Activated gamma-delta T cell treated with Interleukin-2 at 50 U/mL for 16 hours (primary cell): ENCODE data around the gene GRIK5.
"Not testable (repeated sequence)": the region's sequence is repeated elsewhere in the genome, so short reads cannot be mapped to it uniquely, and the experiment has no call there.

Experiments
- DNase-seq: peaks from one replicate; pipeline ENCODE4 v3.0.0-alpha.2; 2020

GRIK5 gene

DNA sequence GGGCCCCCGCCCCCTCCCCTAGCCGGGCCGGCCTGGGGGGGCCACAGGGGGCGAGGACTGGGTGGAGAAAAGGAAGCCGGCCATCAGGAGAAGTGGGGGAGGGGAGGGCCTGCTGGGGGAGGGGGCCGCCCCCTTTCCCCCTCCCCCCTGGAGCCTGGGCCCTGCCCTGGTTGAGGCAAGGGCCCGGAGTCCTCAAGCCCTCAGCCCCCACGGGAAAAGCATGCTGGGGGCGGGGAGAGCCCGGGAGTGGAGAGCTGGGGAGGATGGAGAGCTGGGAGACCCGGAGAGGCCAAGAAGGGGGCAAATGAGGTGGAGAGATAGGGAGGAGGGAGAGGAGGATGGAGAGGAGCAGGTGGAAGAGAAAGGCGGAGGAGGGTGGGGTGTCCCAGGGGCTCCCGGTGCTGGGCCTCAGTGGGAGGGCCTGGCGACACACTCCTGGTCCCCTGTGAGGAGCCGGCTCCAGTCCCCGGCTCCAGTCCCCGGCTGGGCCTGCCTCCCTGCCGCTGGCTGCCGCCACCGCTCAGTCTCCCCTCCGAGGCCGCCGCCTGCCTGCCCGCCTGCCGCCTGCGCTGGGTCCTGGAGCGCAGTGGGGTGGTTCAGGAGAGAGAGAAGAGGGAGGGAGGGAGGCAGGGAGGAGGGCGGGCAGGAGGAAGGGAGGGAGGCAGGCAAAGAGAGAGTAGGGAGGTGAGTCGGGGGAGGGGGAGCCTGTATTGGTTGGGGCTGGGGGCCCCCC lies at the start of gene GRIK5:
GRIK5 (minus strand) TSS at position 588 of the 733 bp plus-strand sequence. CDS start 4,436 bp downstream, outside the sequence.
- DNase-seq: no peak

DNA sequence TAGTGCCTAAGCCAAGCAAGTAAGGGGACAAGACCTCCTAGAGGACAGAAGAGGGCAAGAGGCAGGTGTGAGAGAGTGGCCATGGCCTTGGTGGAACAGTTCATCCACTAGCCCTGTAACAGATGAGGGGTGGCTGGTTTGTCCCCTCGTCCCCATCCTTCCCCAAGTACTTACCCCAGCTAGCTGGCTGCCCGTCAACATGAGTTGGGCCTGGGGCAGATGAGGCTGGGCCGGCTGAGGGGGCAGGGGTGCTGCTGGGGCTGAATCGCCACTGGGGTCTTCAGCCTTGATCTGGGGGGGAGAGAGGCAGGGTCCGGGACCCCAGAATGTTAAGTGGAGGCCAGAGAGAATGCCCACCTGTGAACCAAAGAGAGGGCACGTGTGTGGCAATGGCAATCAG lies 47.1 kb upstream of the GRIK5 start:
- no peak for DNase-seq

- DNase-seq: no peak
Observed at GRCh38 chr19:42116308-42117075, 46.5 kb upstream of the GRIK5 start.

- no peak for DNase-seq
Observed at GRCh38 chr19:42115705-42116104, 45.7 kb upstream of the GRIK5 start.

- DNase-seq: no peak
Observed at GRCh38 chr19:42115219-42115618, 45.2 kb upstream of the GRIK5 start.

- no peak for DNase-seq
Observed at GRCh38 chr19:42114412-42114811, 44.4 kb upstream of the GRIK5 start.

GRCh38 chr19:42113641-42114348 lies 43.8 kb upstream of the GRIK5 start:
- no peak for DNase-seq

DNA sequence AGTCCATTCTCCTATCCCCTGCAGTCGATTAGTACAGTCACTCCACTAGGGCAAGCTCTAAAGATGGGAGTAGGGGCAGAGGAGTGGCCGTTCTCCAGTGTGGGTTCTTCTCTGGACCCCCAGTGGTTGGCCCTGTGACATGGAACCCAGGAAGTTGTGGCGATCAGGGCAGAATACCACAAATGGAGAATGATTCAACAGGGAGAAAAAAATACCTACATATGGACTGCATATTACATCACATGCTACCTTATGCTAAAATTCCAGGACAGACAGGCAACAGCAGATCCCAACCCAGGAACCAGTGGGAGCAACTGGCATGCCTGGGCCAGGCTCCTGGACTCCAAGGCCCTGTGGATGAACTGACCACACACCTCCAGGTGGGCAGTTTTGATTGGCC lies 41.8 kb upstream of the GRIK5 start:
- no peak for DNase-seq

GRCh38 chr19:42111384-42111783 lies 41.4 kb upstream of the GRIK5 start:
- no peak for DNase-seq

DNA sequence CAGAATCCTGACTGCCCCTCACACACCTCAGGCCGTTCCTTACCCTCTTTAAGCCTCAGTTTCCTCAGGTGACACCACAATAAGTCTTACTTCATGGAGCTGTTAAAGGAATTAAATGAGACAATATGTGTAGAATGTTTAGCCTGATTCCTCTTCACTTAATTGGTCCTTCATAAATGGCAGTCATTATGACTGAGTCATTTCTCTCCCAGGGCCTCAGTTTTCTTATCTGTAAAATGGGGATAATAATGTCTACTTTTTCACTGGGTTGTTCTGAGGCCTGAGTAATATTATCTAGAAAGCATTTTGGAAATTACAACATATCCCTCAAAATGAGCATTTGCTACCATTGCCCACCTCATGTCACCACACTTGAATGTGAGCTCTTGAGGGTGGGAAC lies 40.7 kb upstream of the GRIK5 start:
- DNase-seq: no peak

DNA sequence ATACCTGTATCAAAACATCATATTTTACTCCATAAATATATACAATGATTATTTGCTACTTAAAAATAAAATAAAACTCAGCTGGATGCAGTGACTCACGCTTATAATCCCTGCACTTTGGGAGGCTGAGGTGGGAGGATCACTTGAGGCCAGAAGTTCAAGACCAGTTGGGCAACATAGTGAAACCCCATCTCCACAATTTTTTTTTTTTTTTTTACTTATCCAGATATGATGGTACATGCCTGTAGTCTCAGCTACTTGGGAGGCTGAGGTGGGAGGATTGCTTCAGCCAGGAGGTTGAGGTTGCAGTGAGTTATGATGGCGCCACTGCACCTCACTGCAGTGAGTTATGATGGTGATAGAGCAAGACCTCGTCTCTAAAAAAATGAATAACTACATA lies 39.9 kb upstream of the GRIK5 start:
- DNase-seq: no peak

GRCh38 chr19:42108527-42109389 lies 38.8 kb upstream of the GRIK5 start:
- DNase-seq: peak; percentile 92

DNA sequence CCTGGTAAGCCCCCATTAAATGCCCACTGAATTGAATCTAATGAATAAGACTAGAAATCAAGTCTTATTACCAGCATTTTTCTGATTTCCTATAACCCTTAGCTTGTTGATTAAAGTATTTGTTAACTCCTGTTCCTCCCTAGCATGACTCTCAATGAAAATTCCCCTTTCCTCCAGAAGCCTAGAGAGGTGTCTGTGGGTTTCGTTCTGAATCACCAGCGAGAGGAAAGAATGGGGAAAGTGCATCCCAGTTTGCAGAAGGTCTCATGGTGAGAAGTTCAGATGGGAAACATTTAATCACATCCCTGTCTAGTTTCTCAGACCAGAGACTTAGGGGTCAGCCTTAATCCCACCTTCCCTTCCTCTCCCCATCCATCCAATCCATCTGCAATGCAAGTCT lies 35.4 kb upstream of the GRIK5 start:
- no peak for DNase-seq

- DNase-seq: no peak
Observed at GRCh38 chr19:42102877-42103276, 32.9 kb upstream of the GRIK5 start.

GRCh38 chr19:42100241-42100640 lies 30.2 kb upstream of the GRIK5 start:
- DNase-seq: not testable (repeated sequence)

DNA sequence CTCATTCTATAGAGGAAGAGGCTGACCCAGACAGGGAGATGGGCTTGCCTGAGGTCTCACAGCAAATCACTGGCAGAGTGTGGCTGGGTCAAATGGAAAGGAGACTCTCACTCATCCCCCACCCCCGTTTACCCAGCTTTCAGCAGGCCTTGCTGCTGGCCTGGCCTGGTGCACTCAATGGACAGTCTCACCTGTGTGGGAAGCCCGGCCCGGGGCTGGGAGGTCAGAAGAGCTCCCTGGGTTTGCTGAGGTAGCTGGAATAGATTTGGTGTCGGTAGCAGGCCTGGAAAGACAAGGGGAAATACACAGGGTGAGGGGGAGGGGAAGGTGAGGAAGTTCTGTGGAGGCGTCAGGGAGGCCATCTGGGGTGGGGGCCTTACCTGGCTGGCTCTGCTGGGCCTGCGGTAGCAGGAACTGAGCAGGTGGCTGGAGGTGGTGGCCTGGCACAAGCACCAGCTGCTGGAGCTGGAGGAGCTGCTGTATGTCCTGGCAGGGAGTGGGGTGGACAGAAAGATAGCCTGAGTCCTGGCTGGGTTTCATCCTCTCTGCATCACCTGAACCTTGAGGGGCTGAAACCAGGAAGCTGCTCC lies 29.4 kb upstream of the GRIK5 start:
- no peak for DNase-seq

- no peak for DNase-seq
Observed at GRCh38 chr19:42098781-42099180, 28.8 kb upstream of the GRIK5 start.

GRCh38 chr19:42097461-42097860 lies 27.5 kb upstream of the GRIK5 start:
- DNase-seq: no peak

DNA sequence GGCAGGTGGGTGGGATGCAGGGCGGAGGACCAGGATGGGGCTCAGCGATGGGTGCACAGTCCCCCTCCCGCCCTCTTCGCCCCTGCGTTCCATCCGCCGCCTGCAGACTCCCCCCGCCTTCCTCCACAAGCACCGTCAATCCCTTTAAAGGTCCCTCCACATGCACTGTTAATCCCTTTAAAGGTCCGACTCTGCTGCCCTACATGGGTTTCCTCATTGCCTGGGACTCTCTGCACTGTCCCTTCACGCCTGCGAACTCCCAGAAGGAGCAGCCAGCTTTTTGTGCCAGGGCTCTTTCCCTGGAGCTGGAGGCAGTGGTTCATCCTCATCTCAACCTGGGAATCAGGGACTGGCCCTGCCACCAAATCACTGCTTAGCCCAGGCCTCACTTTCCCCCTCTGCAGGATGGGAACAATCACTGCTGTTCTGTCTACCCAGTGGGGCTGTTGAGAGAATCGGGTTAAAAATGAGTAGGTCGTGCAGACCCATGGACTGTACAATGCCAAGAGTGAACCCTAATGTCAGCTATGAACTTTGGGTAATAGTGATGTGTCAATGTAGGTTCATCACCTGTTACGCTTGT lies 26.3 kb upstream of the GRIK5 start:
- DNase-seq: no peak

GRCh38 chr19:42095814-42096230 lies 25.8 kb upstream of the GRIK5 start:
- no peak for DNase-seq

DNA sequence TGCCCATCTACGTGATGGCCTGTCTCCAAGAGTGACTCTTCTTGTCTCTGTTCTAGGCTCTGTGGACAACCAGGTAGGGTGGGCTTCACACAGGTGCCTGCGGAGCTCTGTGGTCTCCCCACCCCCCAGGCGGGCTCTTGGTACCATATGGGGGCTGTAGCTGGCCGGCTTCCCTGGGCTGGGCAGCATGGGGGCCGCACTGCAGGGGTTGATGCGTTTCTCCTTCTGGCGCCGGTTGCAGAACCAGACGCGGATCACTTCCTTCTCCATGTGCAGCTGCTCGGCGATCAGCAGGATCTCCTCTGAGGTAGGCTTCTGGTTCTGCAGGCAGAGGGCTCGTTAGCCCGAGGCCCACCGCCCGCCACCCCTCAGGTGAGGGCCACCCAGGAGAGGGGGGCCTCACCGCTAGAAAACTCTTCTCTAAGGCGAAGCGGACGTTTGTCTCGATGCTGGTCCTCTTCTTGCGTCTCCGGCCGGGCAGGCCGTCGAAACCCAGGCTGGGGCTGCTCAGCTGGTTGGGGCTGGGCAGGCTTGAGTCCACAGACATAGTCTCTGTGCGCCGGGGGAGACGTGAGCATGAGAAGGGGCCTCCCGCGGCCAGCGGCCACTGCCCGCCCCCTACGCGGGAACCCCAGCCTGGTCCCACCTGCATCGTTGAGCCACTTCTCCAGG lies 25.3 kb upstream of the GRIK5 start:
- no peak for DNase-seq
